Measurements from ENCODE around the gene TMEM240. TPM values are rescaled to one million over a fixed set of nuclear protein-coding genes. Genes with fewer than 3 reads are reported as not detected.

Gene TMEM240
- total and polyA plus RNA-seq, 2 of the 8 experiments (the other 6 are each of a cell fraction or from before 2014, with no cell fraction given) = 3.6 to 5.7 TPM

GRCh38 chr1:1538334-1538733 lies 2.1 kb downstream of the TMEM240 start:
- no peak for FAIRE-seq
- Histone ChIP-seq H3K4ac (replicated peaks; ENCODE audit: insufficient read length, low read depth, low read length) (no peak overlapping the region), H3K23ac (ENCODE audit: insufficient read length) (no peak overlapping the region), H3K4me2 (ENCODE audit: insufficient read depth in 1 of 2, low read depth in 2 of 2, low read length in 2 of 2) (peak overlapping the region in 1 of 2 experiments; percentile 80; a peak in 1 of 4 replicates), H4K8ac (ENCODE audit: extremely low read depth, insufficient read depth, low read length) (no peak overlapping the region), H2AFZ (ENCODE audit: low read length) (no peak overlapping the region), H3K23me2 (ENCODE audit: low read depth, low read length) (peaks cover 10% of the 10 kb centered on the region; the same call in 1 of the 2 replicates), H2BK5ac (ENCODE audit: low read depth, low read length) (no peak overlapping the region), H3K27me3 (replicated peaks in 1 of 4; ENCODE audit: control insufficient read depth in 3 of 4, extremely low read depth in 1 of 4, insufficient read depth in 3 of 4, low read length in 3 of 4) (no peaks in the 10 kb centered on the region), H4K20me1 (replicated peaks in 1 of 2; ENCODE audit: control insufficient read depth in 1 of 2, insufficient read depth in 2 of 2, low read length in 2 of 2) (peaks cover 6 to 21% of the 10 kb centered on the region in 2 experiments), H3K36me3 (ENCODE audit: control insufficient read depth in 2 of 4, insufficient read depth in 4 of 4, low read length in 3 of 4) (peaks cover 2 to 23% (median 10%) of the 10 kb centered on the region in 4 experiments; a peak in 4 of 8 replicates), H4K5ac (ENCODE audit: insufficient read length, low read depth, low read length) (no peak overlapping the region), H3K9me3 (ENCODE audit: insufficient read depth in 2 of 2, low read depth in 1 of 2, low read length in 1 of 2) (no peaks in the 10 kb centered on the region), H4K91ac (replicated peaks; ENCODE audit: insufficient read length, low read length) (peak overlapping the region; percentile 73), H3K18ac (ENCODE audit: extremely low read depth, low read length) (no peak overlapping the region), H3K9ac (replicated peaks in 1 of 4; ENCODE audit: extremely low read depth in 1 of 4, low read depth in 3 of 4, low read length in 3 of 4) (no peak overlapping the region), H2BK20ac (ENCODE audit: low read length) (no peak overlapping the region), H3K79me1 (ENCODE audit: low read depth, low read length) (peaks cover 7% of the 10 kb centered on the region), H3K4me3 (ENCODE audit: extremely low read depth in 1 of 4, insufficient read depth in 2 of 4, low read depth in 3 of 4, low read length in 4 of 4) (no peak overlapping the region), H3K79me2 (ENCODE audit: control insufficient read depth in 1 of 2, insufficient read depth in 2 of 2, low read length in 2 of 2) (peaks cover 0 to 5% of the 10 kb centered on the region in 2 experiments; a peak in 1 of 4 replicates), H2BK12ac (ENCODE audit: low read depth, low read length) (no peak overlapping the region), H2AK5ac (ENCODE audit: low read depth, low read length) (no peak overlapping the region), H2BK120ac (replicated peaks; ENCODE audit: low read depth, low read length) (no peak overlapping the region), H2BK15ac (ENCODE audit: low read length) (peak overlapping the region; percentile 34; the same call in 1 of the 2 replicates), H3K14ac (ENCODE audit: insufficient read length) (no peak overlapping the region), H3K27ac (ENCODE audit: low read depth, low read length) (no peak overlapping the region), H3K56ac (replicated peaks; ENCODE audit: insufficient read length, low read depth, low read length) (no peak overlapping the region), H3K4me1 (replicated peaks in 1 of 4; ENCODE audit: control insufficient read depth in 3 of 4, insufficient read depth in 4 of 4, low read length in 3 of 4) (peaks cover 0 to 9% (median 3%) of the 10 kb centered on the region in 4 experiments; a peak in 3 of 7 replicates)
- 94% methylated on average over 22 of the region's 23 CpGs; no CpG with 5 or more reads in 1 of the 2 experiments for WGBS, 2 experiments (ENCODE audit: extremely low coverage in 1 of 2, insufficient coverage in 1 of 2, insufficient read length in 1 of 2, insufficient replicate concordance in 2 of 2, low coverage in 1 of 2, low lambda C conversion rate in 2 of 2, missing lambda C conversion rate in 1 of 2)
- ChIA-PET POLR2A (ENCODE audit: partially characterized antibody) (interaction anchor here (0.8 to 2.2 kb wide), 5 partner anchors 9 to 152 kb away, joined by 3 to 9 read pairs (median 4); partner anchors contain the start of gene MIB2), CTCF (ENCODE audit: partially characterized antibody) (interaction anchor here (1.2 to 1.7 kb wide), 2 partner anchors 13 to 59 kb away, joined by 4 to 7 read pairs; no protein-coding TSS in a partner anchor)
- TF ChIP-seq NRF1 (IDR thresholded peaks at IDR 0.05; ENCODE audit: low read depth, low read length) (no peak), CEBPB (IDR thresholded peaks at IDR 0.05; ENCODE audit: low read depth, low read length) (no peak)
- no peak for DNase-seq (ENCODE audit: low read depth in 1 of 2, low spot score in 2 of 2)
